Measurements from ENCODE around the gene TNNI3.
"Not testable (repeated sequence)": the region's sequence is repeated elsewhere in the genome, so short reads cannot be mapped to it uniquely, and the experiment has no call there.

The TNNI3 gene

GRCh38 chr19:55173186-55173713, 15.7 kb upstream of the TNNI3 start:
- FAIRE-seq: no peak
- no peak for DNase-seq (ENCODE audit: low spot score)

GRCh38 chr19:55172741-55173140, 15.2 kb upstream of the TNNI3 start:
- DNase-seq (ENCODE audit: low spot score): no peak
- no peak for FAIRE-seq

DNA sequence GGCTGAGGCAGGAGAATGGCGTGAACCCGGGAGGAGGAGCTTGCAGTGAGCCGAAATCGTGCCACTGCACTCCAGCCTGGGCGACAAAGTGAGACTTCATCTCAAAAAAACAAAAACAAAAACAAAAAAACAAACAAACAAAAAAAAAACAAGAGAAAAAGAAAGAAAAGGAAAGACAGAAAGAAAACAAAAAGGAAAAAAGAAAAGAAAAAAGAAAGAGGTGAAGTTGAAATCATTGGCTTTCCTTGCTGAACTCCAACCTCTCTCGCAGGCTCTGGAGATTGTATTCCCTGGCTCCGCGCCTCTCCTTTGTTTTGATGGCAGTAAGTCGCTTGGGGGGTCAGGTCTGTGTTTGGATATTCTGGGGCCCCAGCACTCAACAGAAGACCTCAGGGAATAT, 14.8 kb upstream of the TNNI3 start:
- DNase-seq (ENCODE audit: low spot score); FAIRE-seq: not testable (repeated sequence)

GRCh38 chr19:55171440-55171839, 13.9 kb upstream of the TNNI3 start:
- no peak for DNase-seq (ENCODE audit: low spot score)
- no peak for FAIRE-seq

DNA sequence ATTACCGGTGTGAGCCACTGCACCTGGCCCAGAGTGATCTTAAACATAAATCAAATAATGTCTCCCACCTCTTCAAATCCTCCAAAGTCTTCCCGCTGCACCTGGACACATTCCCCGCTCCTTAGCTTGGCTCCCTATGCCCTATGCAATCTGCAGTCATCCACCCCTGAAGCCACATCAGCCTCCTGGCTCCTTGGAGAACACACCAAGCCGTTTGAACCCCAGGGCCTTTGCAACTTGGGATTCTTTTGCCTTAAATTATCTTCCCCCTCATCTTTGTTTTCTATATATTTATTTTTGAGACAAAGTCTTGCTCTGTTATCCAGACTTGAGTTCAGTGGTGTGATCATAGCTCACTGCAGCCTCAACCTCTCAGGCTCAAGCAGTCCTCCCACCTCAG, 11.6 kb upstream of the TNNI3 start:
- DNase-seq (ENCODE audit: low spot score): no peak

DNA sequence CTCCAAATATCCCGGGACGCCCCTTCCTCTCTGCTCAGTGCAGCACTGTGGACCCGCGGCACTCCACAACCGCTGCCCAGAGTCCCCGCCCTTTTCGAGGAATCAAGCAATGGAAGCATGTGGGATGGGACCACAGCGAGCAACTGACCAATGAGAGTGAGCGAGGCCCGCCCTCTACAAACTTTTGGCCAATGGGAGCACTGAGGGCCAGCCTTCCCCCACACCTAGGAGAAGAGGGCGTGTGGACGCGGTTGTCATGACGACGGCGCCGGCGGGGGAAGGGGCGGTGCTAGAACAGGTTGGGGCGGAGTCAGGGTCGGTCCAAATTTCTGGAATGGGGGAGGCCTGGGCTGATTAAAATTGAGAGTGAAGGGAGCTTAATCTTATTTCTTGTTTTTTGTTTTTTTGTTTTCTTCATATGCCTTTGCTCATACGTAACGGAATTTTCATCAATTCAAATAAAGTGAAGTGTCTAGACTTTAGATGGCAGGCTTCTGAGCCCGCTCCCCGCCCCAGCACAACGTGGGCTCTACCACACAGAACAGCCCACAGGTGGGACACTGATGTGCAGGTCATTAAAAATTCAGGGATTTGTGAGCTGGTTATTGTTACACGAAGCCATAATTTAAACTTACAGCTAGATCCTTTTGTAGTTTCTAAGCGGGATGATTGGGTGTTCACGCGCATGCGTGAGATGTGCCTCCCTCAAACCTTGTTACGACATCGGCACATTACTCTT, 9.2 kb upstream of the TNNI3 start, which contains the start of gene DNAAF3:
DNAAF3 (minus strand) TSS at position 84 of the 739 bp plus-strand sequence. CDS start 200 bp downstream, outside the sequence.
- FAIRE-seq (peak; percentile 63), DNase-seq (ENCODE audit: low spot score) (peak; percentile 99)

More for the DNA sequence above, 11.6 kb upstream of the TNNI3 start:
- no peak for FAIRE-seq

- DNase-seq (ENCODE audit: low spot score): peak; percentile 86
- FAIRE-seq: no peak
These were observed 8.5 kb upstream of the TNNI3 start for GRCh38 chr19:55165952-55166529.

- DNase-seq (ENCODE audit: low spot score): no peak
- no peak for FAIRE-seq
These were observed 4.2 kb upstream of the TNNI3 start for GRCh38 chr19:55161571-55162322.

DNA sequence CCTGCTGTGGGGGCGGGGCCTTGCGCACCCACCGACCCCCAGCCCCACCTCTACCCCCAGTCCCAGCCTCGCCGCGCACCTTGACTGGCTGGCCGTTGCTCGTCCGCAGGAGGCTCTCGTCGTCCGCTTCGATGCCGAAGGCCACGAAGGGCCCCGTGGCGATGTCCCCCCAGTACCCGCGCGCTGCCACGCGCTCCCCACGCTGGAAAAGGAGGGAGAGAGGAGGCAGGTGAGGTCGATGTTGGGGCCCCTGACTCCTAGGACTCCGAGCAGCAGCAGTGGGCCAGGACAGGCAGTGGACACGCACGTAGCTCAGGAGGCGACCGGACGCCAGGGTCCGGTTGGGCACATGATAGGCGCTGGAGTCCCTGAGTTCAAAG, 3.4 kb upstream of the TNNI3 start:
- no peak for DNase-seq (ENCODE audit: low spot score)
- FAIRE-seq: no peak

- DNase-seq (ENCODE audit: low spot score) (peak; percentile 97), FAIRE-seq (no peak)
These were observed 2.8 kb upstream of the TNNI3 start for GRCh38 chr19:55160128-55160985.

DNA sequence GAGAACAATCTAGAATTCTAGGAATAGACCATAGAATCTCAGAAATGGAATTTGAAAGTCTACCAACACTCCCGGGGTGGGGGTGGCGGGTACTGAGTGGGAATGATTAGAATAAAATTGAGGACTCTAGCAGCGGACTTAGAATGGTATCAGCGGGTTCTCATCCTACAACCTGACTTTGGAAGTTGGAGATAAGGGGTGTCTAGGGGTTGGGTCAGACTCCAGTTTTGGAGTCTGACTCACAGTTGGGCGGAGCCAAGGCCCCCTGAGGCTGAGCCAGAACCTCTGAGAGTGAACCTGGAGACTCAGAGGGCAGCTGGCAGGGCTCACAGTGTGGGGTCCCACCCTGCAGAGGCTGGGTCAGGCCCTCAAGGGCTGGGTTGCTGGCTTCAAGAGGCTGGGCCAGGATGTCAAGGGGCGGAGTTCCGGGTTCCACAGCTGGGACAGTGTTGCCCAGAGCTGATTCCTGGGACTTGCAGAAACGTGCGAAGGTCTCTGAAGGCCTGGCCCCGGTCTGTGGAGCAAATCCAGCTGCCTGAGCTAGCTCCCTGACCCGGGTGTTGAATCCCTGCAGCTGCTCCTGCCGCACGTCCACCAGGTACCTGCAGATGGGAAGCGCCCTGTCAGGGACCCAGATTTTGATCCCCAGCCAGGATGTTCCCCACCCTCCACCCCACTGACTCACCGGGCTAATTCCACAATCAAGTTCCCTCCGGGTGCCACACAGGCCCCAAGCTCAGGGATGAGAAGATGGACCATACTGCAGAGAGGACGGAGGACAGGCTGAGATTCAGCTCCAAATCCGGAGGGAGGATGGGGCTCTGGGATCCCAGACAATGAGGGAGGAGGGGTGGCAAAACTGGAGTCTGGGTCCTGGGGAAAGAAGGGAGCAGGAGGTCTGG, 1.6 kb upstream of the TNNI3 start:
- FAIRE-seq (no peak), DNase-seq (ENCODE audit: low spot score) (no peak)

GRCh38 chr19:55158423-55158822, 891 bp upstream of the TNNI3 start:
- FAIRE-seq: no peak

DNA sequence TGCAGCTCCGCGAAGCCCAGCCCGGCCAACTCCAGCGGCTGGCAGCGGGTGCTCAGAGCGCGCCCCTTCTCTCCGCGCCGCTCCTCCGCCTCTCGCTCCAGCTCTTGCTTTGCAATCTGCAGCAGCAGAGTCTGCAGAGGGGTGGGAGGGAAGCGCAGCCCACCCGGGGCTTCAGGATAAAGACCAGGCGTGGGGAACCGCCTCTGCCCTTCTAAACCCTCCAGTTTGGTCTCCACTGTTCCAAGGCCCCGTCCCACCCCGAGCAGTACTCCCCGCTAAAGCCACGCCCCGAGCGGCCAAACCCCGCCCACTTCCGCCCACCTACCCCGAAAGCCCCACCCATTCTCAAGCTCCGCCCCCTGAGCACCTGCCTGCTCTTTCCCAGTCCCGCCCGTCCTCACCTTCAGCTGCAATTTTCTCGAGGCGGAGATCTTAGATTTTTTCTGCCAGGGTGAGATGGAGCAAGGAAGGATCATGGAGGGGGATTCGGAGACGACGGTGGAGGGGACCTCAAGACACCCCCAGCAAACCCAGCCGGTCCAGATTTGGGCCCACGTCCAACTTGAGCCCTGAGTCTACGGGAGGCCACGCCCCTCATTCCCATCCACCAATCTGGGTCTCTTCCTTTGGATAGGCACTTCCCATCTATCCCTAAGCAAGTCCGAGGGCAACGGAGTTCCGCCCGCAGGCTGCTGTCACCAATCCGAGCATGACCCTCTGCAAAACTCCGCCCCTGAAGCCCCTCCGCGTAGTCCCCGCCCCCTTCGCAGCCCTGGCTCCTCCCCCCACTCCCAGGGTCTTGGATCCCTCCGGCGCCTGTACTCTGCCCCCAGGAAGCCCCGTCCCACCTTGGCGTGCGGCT, 1.1 kb downstream of the TNNI3 start:
- no peak for DNase-seq (ENCODE audit: low spot score)
- FAIRE-seq: no peak

More at GRCh38 chr19:55158423-55158822, 891 bp upstream of the TNNI3 start:
- no peak for DNase-seq (ENCODE audit: low spot score)

DNA sequence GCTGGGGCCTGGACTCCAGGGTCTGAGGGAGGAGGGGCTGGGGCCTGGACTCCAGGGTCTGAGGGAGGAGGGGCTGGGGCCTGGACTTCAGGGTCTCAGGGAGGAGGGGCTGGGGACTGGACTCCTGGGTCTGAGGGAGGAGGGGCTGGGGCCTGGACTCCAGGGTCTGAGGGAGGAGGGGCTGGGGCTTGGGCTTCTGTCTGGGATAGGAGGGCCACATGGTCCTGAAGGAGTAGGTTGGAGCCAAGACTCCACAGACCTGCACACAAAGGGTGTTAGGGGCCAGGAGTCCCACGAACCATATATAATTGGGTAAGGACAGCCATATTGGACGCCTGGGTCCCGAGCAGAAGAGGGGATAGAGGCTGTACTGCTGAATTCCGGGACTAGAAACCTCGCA, 1.7 kb downstream of the TNNI3 start:
- not testable (repeated sequence) for DNase-seq (ENCODE audit: low spot score); FAIRE-seq

DNA sequence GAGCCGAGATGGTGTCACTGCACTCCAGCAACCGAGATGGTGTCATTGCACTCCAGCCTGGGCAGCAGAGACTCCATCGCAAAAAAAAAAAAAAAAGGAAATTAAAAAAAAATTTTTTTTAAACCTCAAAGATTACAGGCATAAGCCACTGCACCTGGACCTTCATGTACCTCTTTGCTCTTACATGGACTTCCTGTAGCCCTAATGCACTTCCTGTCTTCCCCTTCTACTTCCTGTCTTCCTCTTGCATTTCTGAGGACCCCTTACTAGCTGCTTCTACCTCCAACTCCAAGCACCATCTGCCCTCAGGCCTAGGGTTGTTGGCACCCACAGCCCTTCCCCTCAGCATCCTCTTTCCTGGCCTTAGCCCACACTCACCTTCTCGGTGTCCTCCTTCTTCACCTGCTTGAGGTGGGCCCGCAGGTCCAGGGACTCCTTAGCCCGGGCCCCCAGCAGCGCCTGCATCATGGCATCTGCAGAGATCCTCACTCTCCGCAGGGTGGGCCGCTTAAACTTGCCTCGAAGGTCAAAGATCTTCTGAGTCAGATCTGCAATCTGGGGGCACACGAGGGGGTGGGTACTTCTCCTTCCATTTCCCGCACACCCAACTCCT, 3.8 kb downstream of the TNNI3 start:
- no peak for FAIRE-seq
- no peak for DNase-seq (ENCODE audit: low spot score)

- FAIRE-seq (no peak), DNase-seq (ENCODE audit: low spot score) (no peak)
These were observed 5.5 kb downstream of the TNNI3 start for GRCh38 chr19:55152017-55152416.

- peak; percentile 60 for DNase-seq (ENCODE audit: low spot score)
- FAIRE-seq: no peak
These were observed 8.2 kb downstream of the TNNI3 start, which contains the start of gene TNNT1 for GRCh38 chr19:55149078-55150003. TNNT1 (minus strand) TSS chr19:55149206; CDS start chr19:55147157, 2,049 bp downstream.

Measured in urothelium cell line (cell line).